Duodenal mucosa (tissue), 2 donors: ENCODE data around the gene EVA1A.

Experiments
- H3K27ac ChIP-seq: one replicate; pipeline ENCODE4 v1.7.0; 2013; ENCODE audit warnings: low read depth, low read length
- H3K27me3 ChIP-seq, 2 donors: one replicate each; pipeline ENCODE4 v1.7.0; 2013; ENCODE audit warnings: low read length in 2 of 2, control low read depth in 1 of 2; ENCODE audit not compliant: insufficient read depth in 2 of 2, control insufficient read depth in 1 of 2
- H3K36me3 ChIP-seq, 2 donors: one replicate each; pipeline ENCODE4 v1.7.0; 2013; ENCODE audit warnings: low read length in 2 of 2, control low read depth in 1 of 2; ENCODE audit not compliant: insufficient read depth in 2 of 2, control insufficient read depth in 1 of 2
- H3K4me1 ChIP-seq, 2 donors: one replicate each; pipeline ENCODE4 v1.7.0; 2013; ENCODE audit warnings: low read length in 2 of 2, control low read depth in 1 of 2; ENCODE audit not compliant: insufficient read depth in 2 of 2, control insufficient read depth in 1 of 2
- H3K4me3 ChIP-seq, 2 donors: one replicate each; pipeline ENCODE4 v1.7.0; 2013; ENCODE audit warnings: low read length in 2 of 2, low read depth in 1 of 2
- H3K9ac ChIP-seq, 2 donors: one replicate each; pipeline ENCODE4 v1.7.0; 2013; ENCODE audit warnings: low read length in 2 of 2, low read depth in 1 of 2
- H3K9me3 ChIP-seq, 2 donors: one replicate each; pipeline ENCODE4 v1.7.0; 2013; ENCODE audit warnings: low read length in 2 of 2, control low read depth in 1 of 2; ENCODE audit not compliant: control insufficient read depth in 1 of 2

The EVA1A gene

GRCh38 chr2:75464348-75464946 is 96.3 kb downstream of the EVA1A start:
- Histone ChIP-seq H3K4me3 (no peak overlapping the region), H3K27me3 (peaks cover 3 to 4% of the 10 kb centered on the region in 2 donors), H3K9me3 (peaks cover 0 to 3% of the 10 kb centered on the region in 2 donors), H3K27ac (no peak overlapping the region), H3K4me1 (no peaks in the 10 kb centered on the region), H3K9ac (no peak overlapping the region), H3K36me3 (no peaks in the 10 kb centered on the region)

- Histone ChIP-seq H3K9ac (no peak overlapping the region), H3K27me3 (peaks cover 3 to 4% of the 10 kb centered on the region in 2 donors), H3K27ac (no peak overlapping the region), H3K36me3 (no peaks in the 10 kb centered on the region), H3K9me3 (peaks cover 0 to 3% of the 10 kb centered on the region in 2 donors), H3K4me1 (no peaks in the 10 kb centered on the region), H3K4me3 (no peak overlapping the region)
These were observed 98.0 kb downstream of the EVA1A start for GRCh38 chr2:75462721-75463120.

- no peaks in the 10 kb centered on the region for H3K4me1 ChIP-seq
- no peak overlapping the region for H3K4me3 ChIP-seq
- H3K9me3 ChIP-seq = peaks cover 0 to 3% of the 10 kb centered on the region in 2 donors
- no peak overlapping the region for H3K9ac ChIP-seq
- no peaks in the 10 kb centered on the region for H3K36me3 ChIP-seq
- peaks cover 3 to 4% of the 10 kb centered on the region in 2 donors for H3K27me3 ChIP-seq
- no peak overlapping the region for H3K27ac ChIP-seq
These were observed 98.5 kb downstream of the EVA1A start for GRCh38 chr2:75462206-75462605.

GRCh38 chr2:75460630-75461029 is 100.1 kb downstream of the EVA1A start:
- Histone ChIP-seq H3K27ac (no peak overlapping the region), H3K4me1 (no peaks in the 10 kb centered on the region)

GRCh38 chr2:75459565-75460310 is 101.0 kb downstream of the EVA1A start:
- Histone ChIP-seq H3K27ac (no peak overlapping the region), H3K4me1 (no peaks in the 10 kb centered on the region), H3K36me3 (no peaks in the 10 kb centered on the region), H3K9me3 (peaks cover 0 to 3% of the 10 kb centered on the region in 2 donors), H3K27me3 (peaks cover 3 to 4% of the 10 kb centered on the region in 2 donors), H3K9ac (no peak overlapping the region), H3K4me3 (no peak overlapping the region)

More at GRCh38 chr2:75460630-75461029, 100.1 kb downstream of the EVA1A start:
- H3K9ac ChIP-seq = no peak overlapping the region
- H3K9me3 ChIP-seq = peaks cover 0 to 3% of the 10 kb centered on the region in 2 donors
- H3K27me3 ChIP-seq = peaks cover 3 to 4% of the 10 kb centered on the region in 2 donors
- H3K36me3 ChIP-seq = no peaks in the 10 kb centered on the region
- H3K4me3 ChIP-seq = no peak overlapping the region

- no peak overlapping the region for H3K27ac ChIP-seq
- peaks cover 0 to under 1% of the 10 kb centered on the region in 2 donors for H3K27me3 ChIP-seq
- H3K4me3 ChIP-seq = no peak overlapping the region
- H3K9me3 ChIP-seq = peaks cover 0 to 3% of the 10 kb centered on the region in 2 donors
- H3K9ac ChIP-seq = no peak overlapping the region
- H3K36me3 ChIP-seq = no peaks in the 10 kb centered on the region
- peaks cover 0 to 1% of the 10 kb centered on the region in 2 donors for H3K4me1 ChIP-seq
These were observed 102.5 kb downstream of the EVA1A start for GRCh38 chr2:75458201-75458600.

- Histone ChIP-seq H3K27ac (no peak overlapping the region), H3K27me3 (no peaks in the 10 kb centered on the region), H3K4me1 (peaks cover 0 to 4% of the 10 kb centered on the region in 2 donors), H3K36me3 (no peaks in the 10 kb centered on the region), H3K4me3 (no peak overlapping the region), H3K9me3 (peaks cover 0 to 3% of the 10 kb centered on the region in 2 donors), H3K9ac (no peak overlapping the region)
These were observed 103.9 kb downstream of the EVA1A start for GRCh38 chr2:75456825-75457224.

- H3K27me3 ChIP-seq = no peaks in the 10 kb centered on the region
- no peak overlapping the region for H3K27ac ChIP-seq
- H3K9me3 ChIP-seq = peaks cover 0 to 3% of the 10 kb centered on the region in 2 donors
- H3K4me3 ChIP-seq = no peak overlapping the region
- peaks cover 0 to 4% of the 10 kb centered on the region in 2 donors for H3K4me1 ChIP-seq
- no peak overlapping the region for H3K9ac ChIP-seq
- no peaks in the 10 kb centered on the region for H3K36me3 ChIP-seq
These were observed 104.6 kb downstream of the EVA1A start for GRCh38 chr2:75456111-75456510.

- no peaks in the 10 kb centered on the region for H3K9me3 ChIP-seq
- no peak overlapping the region for H3K9ac ChIP-seq
- H3K36me3 ChIP-seq = no peaks in the 10 kb centered on the region
- H3K4me1 ChIP-seq = peaks cover 0 to 4% of the 10 kb centered on the region in 2 donors
- H3K27ac ChIP-seq = no peak overlapping the region
- H3K27me3 ChIP-seq = no peaks in the 10 kb centered on the region
- no peak overlapping the region for H3K4me3 ChIP-seq
These were observed 106.5 kb downstream of the EVA1A start for GRCh38 chr2:75454241-75454620.

GRCh38 chr2:75453384-75454240 is 107.1 kb downstream of the EVA1A start:
- Histone ChIP-seq H3K36me3 (no peaks in the 10 kb centered on the region), H3K27ac (no peak overlapping the region), H3K4me1 (peaks cover 0 to 4% of the 10 kb centered on the region in 2 donors), H3K27me3 (no peaks in the 10 kb centered on the region), H3K4me3 (no peak overlapping the region), H3K9ac (no peak overlapping the region), H3K9me3 (no peaks in the 10 kb centered on the region)
